Forelimb muscle (tissue), 1 donor: Measurements from ENCODE around the gene LSS. TPM values are rescaled to one million over a fixed set of nuclear protein-coding genes. Genes with fewer than 3 reads are reported as not detected.
"Not testable (repeated sequence)": the region's sequence is repeated elsewhere in the genome, so short reads cannot be mapped to it uniquely, and the experiment has no call there.

Experiments
- DNase-seq: peaks from one replicate; pipeline ENCODE4 v3.0.0-alpha.2; 2013; ENCODE audit warnings: low read depth
- polyA plus RNA-seq: library from polyadenylated mRNA; unstranded; fragments of 120-200 nt; gene quantifications from one replicate; pipeline ENCODE4 v1.2.1, GENCODE V29; 2013; ENCODE audit not compliant: insufficient read length

Gene LSS
- polyA plus RNA-seq, 1 donor = 32.0 TPM

DNA sequence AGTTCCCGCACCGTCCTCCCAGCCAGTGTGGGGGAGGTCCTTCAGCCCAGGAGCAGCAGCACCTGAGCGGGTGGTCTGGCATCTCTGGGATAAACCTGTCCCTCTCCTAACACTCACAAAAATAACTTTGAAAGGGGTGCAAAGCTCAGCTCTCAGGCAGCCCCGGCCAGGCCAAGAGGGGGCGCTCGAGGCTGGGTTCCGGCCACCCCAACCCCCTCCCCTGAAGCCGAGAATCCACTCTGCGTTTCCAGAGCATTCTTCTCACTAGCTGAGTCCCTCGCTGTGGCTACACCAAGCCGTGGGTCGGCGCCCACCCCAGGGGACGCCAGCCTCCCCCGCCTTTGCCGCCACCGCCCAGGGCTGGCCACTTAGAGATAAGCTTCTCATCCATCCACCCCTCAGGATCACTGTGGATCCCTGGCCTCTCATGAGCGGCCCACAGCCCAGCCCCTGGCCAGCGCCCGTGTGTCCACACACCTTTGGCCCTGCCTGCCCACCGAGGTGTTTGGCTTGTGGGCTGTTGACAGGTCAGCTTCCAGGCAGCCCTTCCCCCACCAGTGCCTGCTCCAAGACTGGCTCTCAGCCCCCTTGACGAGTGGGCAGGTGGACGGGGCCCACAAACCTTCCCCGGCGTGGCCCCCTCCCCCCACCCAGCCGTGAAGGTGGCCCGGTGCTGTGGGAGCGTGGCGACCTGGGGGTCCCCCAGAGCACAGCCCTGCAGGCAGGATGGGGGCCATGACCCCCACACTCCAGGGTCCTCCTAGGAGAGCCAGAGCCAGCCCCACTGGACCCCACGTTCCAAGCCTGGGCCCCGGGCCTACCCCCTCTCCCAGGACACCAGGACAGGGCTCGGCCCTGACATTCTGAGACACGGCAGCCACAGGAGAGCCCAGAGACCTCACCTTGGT, 75.1 kb downstream of the LSS start:
- DNase-seq = no peak

- no peak for DNase-seq
Measured at GRCh38 chr21:46152927-46153246, 75.7 kb downstream of the LSS start.

- DNase-seq = no peak
Measured at GRCh38 chr21:46151989-46152926, 76.3 kb downstream of the LSS start.

DNA sequence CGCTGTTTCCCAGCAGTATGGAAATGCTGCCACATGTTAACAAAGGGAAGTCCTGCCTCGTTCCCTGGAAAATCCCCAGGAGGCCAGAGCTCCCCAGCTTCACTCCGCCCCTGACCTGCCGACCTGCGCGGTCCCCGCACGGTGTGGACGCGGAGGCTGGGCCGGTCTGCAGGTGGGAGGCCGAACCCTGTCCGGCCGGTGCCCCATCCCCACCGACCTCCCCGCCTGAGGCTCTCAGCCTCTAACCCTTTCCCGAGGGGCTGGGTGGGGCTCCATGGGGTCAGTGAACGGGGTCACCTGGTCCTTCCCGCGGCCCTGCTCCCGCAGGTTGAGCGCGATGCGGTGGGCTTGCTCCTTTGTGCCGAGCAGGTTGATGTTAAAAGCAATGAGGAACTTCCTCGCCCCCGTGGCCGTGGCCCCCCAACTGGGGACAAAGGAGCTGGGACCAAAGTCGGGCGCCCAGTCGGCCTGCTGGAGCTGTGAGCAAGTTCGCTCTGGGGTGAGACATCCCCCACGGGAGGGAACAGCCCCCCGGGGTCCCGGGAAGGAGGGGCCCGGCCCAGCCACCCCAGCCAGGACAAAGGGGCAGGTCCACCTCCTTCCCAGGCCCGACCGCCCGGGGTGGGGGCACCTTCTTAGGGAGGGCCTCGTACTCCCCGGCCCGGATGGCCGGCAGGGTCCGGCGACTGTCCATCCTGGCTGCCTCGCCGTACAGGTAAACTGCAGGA, 77.1 kb downstream of the LSS start:
- DNase-seq = no peak

DNA sequence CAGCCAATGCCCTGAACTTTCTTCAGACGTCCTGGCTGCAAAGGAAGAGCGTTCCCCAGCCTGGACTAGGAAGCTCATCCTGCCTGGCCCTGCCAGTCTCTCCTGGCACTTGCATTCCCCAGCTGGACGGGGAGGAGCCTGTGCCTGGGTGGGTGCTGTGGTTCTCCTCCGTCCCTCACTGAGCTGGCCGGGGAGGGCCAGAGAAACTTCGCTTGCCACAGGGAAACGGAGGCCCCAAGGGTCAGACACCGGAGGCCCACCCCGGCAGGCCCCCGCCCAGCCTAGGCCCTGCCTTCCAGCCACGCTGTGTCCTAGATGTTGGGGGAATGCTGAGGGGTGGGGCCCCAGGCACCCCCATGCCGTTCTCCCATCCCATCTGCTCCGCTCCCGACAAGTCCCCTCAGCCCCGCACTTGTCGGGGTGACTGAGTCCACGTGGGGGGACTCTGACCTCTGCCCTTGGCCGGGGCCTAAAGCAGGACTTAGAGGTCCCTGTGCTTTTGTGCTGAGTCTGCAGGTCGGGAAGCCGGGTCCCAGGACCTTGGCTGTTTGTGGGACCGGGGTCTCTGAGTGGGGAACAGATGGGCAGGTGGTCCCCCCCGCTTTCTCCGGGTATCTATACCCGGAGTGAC, 78.0 kb downstream of the LSS start:
- no peak for DNase-seq

- no peak for DNase-seq
Measured at GRCh38 chr21:46150073-46150472, 78.5 kb downstream of the LSS start.

GRCh38 chr21:46149205-46149901, 79.2 kb downstream of the LSS start:
- no peak for DNase-seq

DNA sequence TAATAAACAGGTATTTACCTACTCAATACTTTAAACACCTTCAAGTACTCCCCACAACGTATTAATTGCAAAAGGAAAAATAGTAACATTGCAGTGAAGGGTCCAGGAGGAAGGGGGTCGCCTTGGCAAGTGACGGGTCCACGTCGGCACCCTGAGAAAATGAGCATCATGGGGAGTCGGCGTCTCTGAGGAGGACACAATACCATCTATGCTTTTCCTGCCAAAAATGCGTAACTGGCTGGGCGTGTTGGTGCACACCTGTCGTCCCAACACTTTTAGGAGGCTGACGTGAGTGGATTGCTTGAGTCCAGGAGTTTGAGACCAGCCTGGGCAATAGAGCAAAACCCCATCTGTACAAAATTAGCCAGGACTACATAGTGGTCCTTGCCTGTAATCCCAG, 80.5 kb downstream of the LSS start:
- DNase-seq = no peak

DNA sequence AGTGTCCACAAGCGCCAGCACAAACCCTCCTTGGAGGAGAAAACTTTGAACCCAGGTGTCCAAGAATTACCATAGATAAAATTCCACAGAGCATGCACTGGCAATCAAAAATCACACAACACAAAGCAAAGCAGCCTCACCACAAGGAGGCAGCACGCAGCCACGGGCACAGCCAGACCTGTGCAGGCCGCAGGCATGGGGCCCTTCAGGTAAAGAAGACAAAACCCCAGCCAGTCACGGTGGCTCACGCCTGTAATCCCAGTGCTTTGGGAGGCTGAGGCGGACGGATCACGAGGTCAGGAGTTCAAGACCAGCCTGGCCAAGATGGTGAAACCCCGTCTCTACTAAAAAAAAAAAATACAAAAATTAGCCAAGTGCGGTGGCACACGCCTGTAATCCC, 81.1 kb downstream of the LSS start:
- DNase-seq = not testable (repeated sequence)

- DNase-seq = no peak
Measured at GRCh38 chr21:46146856-46147255, 81.7 kb downstream of the LSS start.

GRCh38 chr21:46145840-46146691, 82.5 kb downstream of the LSS start:
- DNase-seq = no peak

DNA sequence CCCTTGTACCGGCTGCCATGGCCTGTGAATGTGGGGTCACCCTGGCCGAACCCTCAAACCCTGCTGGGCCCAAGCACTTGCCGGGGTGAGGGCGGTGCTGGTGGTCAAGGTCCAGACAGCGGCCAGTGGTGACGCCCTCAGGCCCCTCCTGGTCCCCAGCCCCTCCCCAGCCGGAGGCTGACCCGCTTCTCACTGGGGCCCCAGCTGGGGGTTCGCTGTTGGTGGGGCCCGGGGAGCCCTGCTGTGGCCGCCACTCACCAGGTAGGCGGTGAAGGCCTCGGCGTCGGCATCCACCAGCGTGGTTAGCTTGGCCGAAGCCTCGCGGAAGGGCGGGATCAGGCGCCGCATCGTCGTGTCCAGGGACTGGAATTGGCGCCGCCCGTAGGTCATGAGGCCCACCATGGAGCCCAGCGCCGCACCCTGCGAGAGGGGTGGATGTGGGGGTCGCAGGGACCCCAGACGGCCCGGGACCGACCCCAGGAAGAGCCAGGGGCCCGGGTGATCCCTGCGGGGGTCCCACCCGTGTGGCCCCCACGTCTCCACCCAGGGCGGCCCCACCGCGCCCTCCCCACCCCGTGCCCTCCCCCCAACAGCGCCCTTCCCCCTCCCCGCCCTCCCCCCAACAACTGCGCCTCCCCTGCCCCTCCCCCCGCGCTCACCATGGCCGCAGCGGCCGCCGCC, 83.3 kb downstream of the LSS start:
- DNase-seq = no peak

- DNase-seq = no peak
Measured at GRCh38 chr21:46144464-46145070, 84.0 kb downstream of the LSS start.

GRCh38 chr21:46142582-46143473, 85.7 kb downstream of the LSS start:
- no peak for DNase-seq

GRCh38 chr21:46141767-46142581, 86.6 kb downstream of the LSS start:
- DNase-seq = no peak

DNA sequence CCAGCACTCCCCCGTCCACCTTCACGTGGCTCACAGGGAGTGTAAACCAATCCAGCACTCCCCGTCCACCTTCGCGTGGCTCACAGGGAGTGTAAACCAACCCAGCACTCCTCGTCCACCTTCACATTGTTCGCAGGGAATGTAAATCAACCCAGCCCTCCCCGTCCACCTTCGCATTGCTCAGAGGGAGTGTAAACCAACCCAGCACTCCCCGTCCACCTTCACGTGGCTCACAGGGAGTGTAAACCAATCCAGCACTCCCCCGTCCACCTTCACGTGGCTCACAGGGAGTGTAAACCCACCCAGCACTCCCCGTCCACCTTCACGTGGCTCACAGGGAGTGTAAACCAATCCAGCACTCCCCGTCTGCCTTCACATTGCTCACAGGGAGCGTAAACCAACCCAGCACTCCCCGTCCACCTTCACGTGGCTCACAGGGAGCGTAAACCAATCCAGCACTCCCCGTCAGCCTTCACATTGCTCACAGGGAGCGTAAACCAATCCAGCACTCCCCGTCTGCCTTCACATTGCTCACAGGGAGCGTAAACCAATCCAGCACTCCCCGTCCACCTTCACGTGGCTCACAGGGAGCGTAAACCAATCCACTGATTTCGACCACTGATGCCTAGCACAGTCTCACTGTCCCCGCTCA, 88.1 kb downstream of the LSS start:
- DNase-seq = not testable (repeated sequence)
